Stimulated activated CD4-positive, alpha-beta T cell treated with anti-CD3 and anti-CD28 coated beads, Interleukin-4, amount 100 ng/mL, for 1 hour (primary cell): ENCODE results near the gene PRR23E.

ENCODE experiments used
- DNase-seq: peaks from one replicate; pipeline ENCODE4 v3.0.0-alpha.2; 2020

The PRR23E gene

GRCh38 chr3:127165694-127166485 is 27.0 kb upstream of the PRR23E start:
- DNase-seq, result no peak

DNA sequence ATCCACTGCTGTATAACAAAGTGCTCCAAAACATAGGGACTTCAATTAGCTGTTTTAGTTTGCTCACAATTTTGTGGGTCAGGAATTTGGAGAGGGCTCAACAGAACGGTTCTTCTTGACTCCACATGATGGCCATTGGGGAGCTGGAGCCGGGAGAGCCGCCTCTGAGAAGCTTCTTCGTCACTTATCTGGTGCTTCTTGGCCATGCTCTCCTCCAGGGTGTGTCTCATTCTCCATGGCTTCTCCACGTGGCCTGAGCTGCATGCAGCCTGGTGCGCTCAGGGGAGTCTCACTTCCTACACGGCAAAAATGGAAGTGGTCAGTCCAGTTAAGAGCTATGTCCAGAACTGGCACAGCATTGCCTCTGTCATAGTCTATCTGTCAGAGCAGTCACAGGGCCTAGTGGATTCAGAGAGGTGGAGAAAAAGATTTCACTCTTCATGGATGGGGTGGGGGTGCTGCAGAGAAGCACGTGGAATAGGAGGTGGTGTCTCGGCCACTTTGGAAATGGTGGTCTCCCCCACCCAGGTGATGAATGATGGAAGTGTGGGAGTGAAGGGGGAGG is 26.3 kb upstream of the PRR23E start:
- DNase-seq, result no peak

GRCh38 chr3:127167315-127168043 is 25.5 kb upstream of the PRR23E start:
- no peak for DNase-seq

- DNase-seq, result no peak
Measured at GRCh38 chr3:127168271-127168670, 24.7 kb upstream of the PRR23E start.

GRCh38 chr3:127170814-127171213 is 22.1 kb upstream of the PRR23E start:
- no peak for DNase-seq

- no peak for DNase-seq
Measured at GRCh38 chr3:127171320-127171719, 21.6 kb upstream of the PRR23E start.

DNA sequence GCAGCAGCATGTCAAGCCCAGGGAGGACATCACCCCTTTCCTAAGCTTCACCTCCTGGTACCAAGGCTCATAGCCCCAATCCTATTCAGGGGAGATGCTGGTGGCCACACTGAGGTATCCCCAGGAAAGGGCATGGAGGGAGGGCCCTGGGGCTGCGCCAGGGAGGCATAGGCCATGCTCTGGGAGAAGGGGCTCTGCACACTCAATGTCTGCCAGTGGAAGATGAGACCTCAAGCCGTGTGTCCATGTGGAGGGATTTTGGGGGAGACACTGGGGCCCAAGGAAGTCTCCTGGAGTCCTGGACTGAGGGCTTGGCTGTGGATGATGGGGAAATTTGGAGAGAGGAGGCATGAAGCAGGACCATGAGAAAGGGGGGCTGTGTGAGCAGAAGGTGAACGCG is 21.2 kb upstream of the PRR23E start:
- no peak for DNase-seq

DNA sequence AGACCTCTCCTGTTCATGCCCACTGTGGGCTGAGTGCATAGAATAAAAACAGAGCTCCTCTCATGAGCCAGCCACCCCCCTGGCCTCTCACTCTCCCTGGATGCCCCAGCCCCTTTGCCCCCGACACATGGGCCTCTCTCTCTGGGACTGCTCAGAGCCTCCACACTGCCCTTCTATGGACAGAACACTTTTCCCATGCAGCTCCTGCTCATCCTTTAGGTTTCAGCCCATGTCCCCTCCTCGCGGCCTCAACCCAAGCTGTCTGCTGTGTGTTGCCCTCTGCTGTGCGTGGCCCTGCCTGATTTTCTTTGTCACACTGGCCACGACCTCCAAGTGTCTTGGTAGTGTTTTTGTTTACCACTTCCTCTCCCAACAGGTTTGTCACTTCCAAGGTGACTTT is 20.7 kb upstream of the PRR23E start:
- no peak for DNase-seq

DNA sequence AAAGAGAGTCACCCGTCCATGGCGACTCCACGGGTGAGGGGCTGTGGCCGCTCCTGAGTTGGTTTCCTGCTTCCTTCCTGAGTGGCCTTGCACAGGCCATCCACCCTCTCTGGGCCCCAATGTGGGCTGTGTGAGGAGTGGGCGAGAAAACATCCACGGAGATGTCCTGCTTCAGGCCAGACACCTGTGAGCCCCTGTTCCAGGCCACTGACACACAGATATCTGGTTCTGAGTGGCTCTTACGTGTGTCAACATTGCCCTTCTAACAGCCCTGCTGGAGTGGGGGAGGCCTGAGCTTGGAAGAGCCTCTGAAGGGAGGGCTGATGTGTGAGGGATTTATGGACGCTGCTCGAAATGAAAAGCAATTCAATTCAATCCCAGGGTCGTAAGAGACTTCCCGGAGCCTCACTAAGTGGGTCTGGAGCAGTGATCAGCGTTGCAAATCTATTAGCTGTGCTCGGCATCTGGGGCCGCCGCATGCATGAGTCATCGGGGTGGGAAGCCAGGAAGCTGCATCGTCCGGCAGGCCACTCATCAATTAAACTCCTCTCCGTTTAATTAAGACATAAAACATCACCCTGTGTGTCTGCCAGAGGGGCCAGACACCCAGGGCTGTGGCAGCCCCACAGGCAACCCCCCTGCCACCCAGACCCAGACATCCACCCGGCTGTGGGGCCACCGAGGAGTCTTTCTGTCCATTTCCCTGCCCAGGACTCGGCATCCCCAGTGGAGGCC is 20.0 kb upstream of the PRR23E start:
- no peak for DNase-seq

GRCh38 chr3:127173516-127174166 is 19.3 kb upstream of the PRR23E start:
- no peak for DNase-seq

- DNase-seq, result no peak
Measured at GRCh38 chr3:127174284-127174683, 18.6 kb upstream of the PRR23E start.

- DNase-seq, result no peak
Measured at GRCh38 chr3:127174715-127175140, 18.2 kb upstream of the PRR23E start.

- DNase-seq, result no peak
Measured at GRCh38 chr3:127175272-127175671, 17.7 kb upstream of the PRR23E start.

DNA sequence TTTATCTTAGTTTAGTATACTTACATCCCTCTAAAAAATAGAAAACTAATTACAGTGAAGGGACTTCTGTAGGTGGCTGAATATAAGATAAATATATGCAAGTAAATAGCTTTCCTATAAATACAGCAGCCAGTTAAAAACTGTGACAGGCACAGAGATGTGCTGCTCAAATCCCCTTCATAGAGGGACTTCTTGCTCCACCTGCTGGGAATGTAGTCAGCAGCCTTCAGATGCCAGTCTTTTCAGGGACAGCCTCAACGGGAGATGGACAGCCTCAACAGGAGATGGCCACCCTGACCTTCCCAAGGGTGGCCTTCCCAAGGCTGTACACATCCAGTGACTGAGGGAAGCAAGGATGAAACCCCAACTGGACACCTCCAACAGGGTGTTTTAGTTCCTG is 15.7 kb upstream of the PRR23E start:
- DNase-seq, result no peak

DNA sequence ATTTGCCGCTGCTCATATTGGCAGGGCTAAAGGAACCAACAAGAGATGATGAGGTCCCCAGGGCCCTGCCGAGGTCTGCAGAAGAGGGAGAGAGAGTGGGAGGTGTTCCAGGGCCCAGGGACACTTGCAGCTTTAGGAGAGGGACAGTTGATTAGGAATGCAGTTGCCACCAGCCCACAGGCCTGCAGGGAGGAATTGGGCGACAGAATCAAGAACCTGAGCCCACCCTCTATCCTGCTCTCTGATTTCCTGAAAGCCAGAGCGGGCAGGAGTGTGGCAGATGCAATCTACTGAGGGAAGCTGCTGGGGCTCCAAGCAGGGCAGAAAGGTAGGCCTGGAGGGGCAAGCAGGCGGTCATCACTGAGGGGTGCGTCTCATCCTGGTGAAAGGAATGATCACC is 12.1 kb upstream of the PRR23E start:
- no peak for DNase-seq

- no peak for DNase-seq
Measured at GRCh38 chr3:127182431-127182830, 10.5 kb upstream of the PRR23E start.

GRCh38 chr3:127182848-127183714 is 9.8 kb upstream of the PRR23E start:
- DNase-seq, result no peak

GRCh38 chr3:127183931-127184869 is 8.7 kb upstream of the PRR23E start:
- DNase-seq, result no peak

GRCh38 chr3:127184870-127185216 is 8.1 kb upstream of the PRR23E start:
- no peak for DNase-seq

DNA sequence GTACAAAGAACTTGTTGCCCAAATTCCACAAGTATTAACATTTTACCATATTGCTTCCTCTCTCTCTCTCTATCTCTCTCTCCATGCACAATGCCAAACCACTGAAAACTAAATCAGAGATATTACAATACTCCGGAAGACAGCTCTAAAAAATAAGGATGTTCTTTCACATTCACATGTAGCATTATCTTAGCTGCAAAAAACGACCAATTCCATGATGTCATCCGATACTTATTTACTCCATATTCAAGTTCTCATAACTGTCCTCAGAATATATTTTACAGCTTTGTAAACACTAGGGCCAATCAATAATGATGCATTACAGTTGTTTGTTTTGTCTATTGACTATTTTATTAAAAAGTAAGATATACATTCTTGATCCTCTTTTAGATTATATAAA is 7.7 kb upstream of the PRR23E start:
- DNase-seq, result no peak
